ENCODE data around the gene CRY2. TPM values are rescaled to one million over a fixed set of nuclear protein-coding genes. Genes with fewer than 3 reads are reported as not detected.

CRY2 gene
- total and polyA plus RNA-seq, 10 donors = 5.6 to 39.2 (median 32.6) TPM

DNA sequence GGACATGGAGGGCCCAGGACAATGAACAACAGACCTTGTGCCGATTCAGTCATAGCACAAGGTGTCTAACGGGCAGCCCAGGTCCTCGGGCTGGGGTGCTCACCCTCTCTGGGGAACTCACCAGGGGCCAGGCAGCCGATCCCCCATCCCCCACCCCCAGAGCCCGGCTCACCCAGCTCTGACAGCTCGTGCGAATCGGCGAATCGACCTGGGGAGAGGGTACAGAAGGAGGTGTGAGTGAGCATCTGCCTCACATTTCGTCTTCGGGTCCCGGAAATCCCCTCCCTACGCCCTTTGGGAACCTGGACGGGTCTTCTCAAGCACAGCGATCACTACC, 70.0 kb downstream of the CRY2 start:
- TF ChIP-seq, protein P1, sequence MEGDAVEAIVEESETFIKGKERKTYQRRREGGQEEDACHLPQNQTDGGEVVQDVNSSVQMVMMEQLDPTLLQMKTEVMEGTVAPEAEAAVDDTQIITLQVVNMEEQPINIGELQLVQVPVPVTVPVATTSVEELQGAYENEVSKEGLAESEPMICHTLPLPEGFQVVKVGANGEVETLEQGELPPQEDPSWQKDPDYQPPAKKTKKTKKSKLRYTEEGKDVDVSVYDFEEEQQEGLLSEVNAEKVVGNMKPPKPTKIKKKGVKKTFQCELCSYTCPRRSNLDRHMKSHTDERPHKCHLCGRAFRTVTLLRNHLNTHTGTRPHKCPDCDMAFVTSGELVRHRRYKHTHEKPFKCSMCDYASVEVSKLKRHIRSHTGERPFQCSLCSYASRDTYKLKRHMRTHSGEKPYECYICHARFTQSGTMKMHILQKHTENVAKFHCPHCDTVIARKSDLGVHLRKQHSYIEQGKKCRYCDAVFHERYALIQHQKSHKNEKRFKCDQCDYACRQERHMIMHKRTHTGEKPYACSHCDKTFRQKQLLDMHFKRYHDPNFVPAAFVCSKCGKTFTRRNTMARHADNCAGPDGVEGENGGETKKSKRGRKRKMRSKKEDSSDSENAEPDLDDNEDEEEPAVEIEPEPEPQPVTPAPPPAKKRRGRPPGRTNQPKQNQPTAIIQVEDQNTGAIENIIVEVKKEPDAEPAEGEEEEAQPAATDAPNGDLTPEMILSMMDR (IDR thresholded peaks at IDR 0.05 in 8 of 11, conservative IDR thresholded peaks at IDR 0.05 in 3 of 11) = no peak
- TF ChIP-seq POLR2A (IDR thresholded peaks at IDR 0.05) (no peak), POLR2AphosphoS5 (IDR thresholded peaks at IDR 0.05) (no peak)

DNA sequence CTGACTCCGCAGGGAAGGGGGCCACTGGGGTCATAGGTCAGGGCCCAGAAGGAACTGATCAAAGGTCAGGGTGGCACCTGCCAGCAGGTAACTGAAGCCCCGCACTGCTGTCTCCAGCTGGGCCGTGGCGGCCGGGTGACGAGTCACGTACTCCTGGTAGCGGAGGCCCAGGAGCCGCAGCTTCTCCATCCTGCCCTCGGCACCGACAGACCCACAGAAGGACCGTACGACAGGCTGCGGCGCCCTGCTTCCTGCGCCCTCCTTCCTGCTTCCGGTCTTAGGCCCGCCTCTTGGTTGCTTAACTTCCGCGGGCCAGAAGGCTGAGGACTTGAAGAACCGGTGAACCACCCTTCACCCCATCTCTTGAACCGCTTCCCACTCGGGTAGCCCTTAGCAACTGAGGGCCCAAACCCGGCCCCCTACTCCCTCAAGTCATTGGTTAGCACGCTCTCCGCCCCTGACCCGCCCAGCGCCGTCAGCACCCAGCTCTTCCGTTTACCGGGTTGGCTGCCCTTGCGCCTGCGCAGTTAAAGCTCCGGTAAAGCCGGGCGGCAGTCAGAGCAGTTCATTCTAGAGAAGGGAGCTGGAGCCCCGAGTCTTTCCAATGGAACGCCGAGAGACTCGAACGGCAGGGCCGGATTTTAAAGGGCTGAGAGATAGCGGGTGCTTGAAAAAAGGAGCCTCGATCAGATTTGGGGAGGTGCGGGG, 70.5 kb downstream of the CRY2 start, which contains the start of gene PEX16:
TSS of gene PEX16 (minus strand) at position 255 of the 708 bp plus-strand sequence. CDS start at position 189, 66 bp downstream.
- H3K4me3 ChIP-seq = peak within 1 kb of the TSS; percentile 59 to 98 (median 80)
- WGBS, 5 donors = 0 to 1% (median 0%) methylated on average over 21 to 45 of the region's 45 CpGs
- no peaks in the 10 kb centered on the region for H3K9me3 ChIP-seq
- TF ChIP-seq, protein P1 (IDR thresholded peaks at IDR 0.05 in 8 of 11, conservative IDR thresholded peaks at IDR 0.05 in 3 of 11) = peak in 2 of 11 experiments; percentile 4 to 20
- TF ChIP-seq POLR2AphosphoS5 (IDR thresholded peaks at IDR 0.05) (peak; percentile 96 to 98 (median 97)), POLR2A (IDR thresholded peaks at IDR 0.05) (peak in 2 of 3 donors; percentile 11 to 38)
- H3K27ac ChIP-seq = peak within 1 kb of the TSS; percentile 80 to 96 (median 93)
- peaks cover 0 to 22% (median 13%) of the 10 kb centered on the region in 7 donors for H3K27me3 ChIP-seq (replicated peaks in 1 of 7)
- intact Hi-C loops (cut with DNase I; ENCODE audit: low total_unique reads) = loop anchor here (5.0 kb wide), 1 partner anchor 75 kb away; no protein-coding TSS in a partner anchor
- H3K36me3 ChIP-seq = peaks cover 0 to 36% (median 30%) of the 10 kb centered on the region in 6 donors
- DNase-seq = peak; percentile 98
- peaks cover 20 to 84% (median 44%) of the 10 kb centered on the region in 6 donors for H3K4me1 ChIP-seq

More for the DNA sequence above, 70.0 kb downstream of the CRY2 start:
- Histone ChIP-seq H3K36me3 (peaks cover 0 to 41% (median 35%) of the 10 kb centered on the region in 6 donors), H3K9me3 (no peaks in the 10 kb centered on the region), H3K27me3 (replicated peaks in 1 of 7) (peaks cover 0 to 17% (median 7%) of the 10 kb centered on the region in 7 donors), H3K4me1 (peaks cover 20 to 79% (median 39%) of the 10 kb centered on the region in 6 donors), H3K4me3 (peak overlapping the region; percentile 59 to 98 (median 80)), H3K27ac (peak overlapping the region; percentile 80 to 96 (median 93))
- peak; percentile 91 for DNase-seq
- WGBS, 5 donors = 4 to 14% (median 6%) methylated on average over 4 to 16 of the region's 16 CpGs
- intact Hi-C loops (cut with DNase I; ENCODE audit: low total_unique reads) = loop anchor here (5.0 kb wide), 1 partner anchor 75 kb away; no protein-coding TSS in a partner anchor

DNA sequence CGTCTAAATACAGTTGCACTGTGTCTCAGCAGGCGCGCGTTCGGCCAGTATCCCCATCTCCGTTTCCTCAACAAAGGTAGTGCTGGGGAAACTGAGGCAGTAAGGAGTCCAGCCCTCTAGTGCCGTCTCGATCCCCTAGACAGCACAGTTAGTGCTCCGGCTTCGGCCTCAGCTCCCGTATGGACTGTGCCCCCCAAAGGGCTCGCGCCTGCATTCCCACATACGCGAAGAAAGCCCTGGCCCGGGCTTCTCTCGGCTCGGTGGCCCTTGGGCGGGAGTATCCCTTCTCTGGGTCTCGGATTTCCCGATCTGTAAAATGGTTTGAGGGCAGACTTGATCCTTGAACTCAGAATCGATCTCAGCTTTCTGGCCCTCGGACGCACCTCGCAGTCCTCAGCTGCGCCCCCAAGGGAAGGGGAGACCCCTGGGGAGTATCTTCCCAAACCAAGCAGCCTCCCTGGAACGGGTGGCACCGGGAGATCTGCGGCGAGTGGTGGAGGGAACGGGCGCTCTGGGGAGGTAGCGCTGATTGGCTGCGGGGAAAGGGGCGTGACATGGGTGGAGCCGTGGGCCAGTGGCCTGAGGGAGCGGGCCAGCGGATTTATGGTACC, 71.2 kb downstream of the CRY2 start:
- H3K4me1 ChIP-seq = peaks cover 20 to 91% (median 51%) of the 10 kb centered on the region in 6 donors
- WGBS, 5 donors = 0 to 1% (median 0%) methylated on average over 33 to 38 of the region's 38 CpGs
- peak overlapping the region; percentile 59 to 98 (median 80) for H3K4me3 ChIP-seq

More for the DNA sequence above, 71.2 kb downstream of the CRY2 start:
- peak; percentile 82 to 88 (median 87) for TF ChIP-seq POLR2AphosphoS5 (IDR thresholded peaks at IDR 0.05)
- no peak for TF ChIP-seq POLR2A (IDR thresholded peaks at IDR 0.05)
- TF ChIP-seq, protein P1 (IDR thresholded peaks at IDR 0.05 in 8 of 11, conservative IDR thresholded peaks at IDR 0.05 in 3 of 11) = no peak
- peaks cover 0 to 29% (median 23%) of the 10 kb centered on the region in 6 donors for H3K36me3 ChIP-seq
- peak overlapping the region; percentile 80 to 96 (median 93) for H3K27ac ChIP-seq
- peaks cover 0 to 28% (median 19%) of the 10 kb centered on the region in 7 donors for H3K27me3 ChIP-seq (replicated peaks in 1 of 7)
- intact Hi-C loops (cut with DNase I; ENCODE audit: low total_unique reads) = loop anchor here (5.0 kb wide), 1 partner anchor 76 kb away; no protein-coding TSS in a partner anchor
- DNase-seq = peak; percentile 95
- no peaks in the 10 kb centered on the region for H3K9me3 ChIP-seq

All from spleen (tissue), 11 donors.